ENCODE data around the gene FGD1.

FGD1 gene

GRCh38 chrX:54435121-54435520, 60.9 kb downstream of the FGD1 start:
- H3K27ac ChIP-seq (ENCODE audit: insufficient read depth, low read length, poor library complexity, severe bottlenecking), result no peak overlapping the region
- H3K36me3 ChIP-seq (ENCODE audit: control insufficient read depth, insufficient read depth, low read length), result no peaks in the 10 kb centered on the region
- H3K27me3 ChIP-seq (replicated peaks; ENCODE audit: control insufficient read depth, insufficient read depth, low read length, poor library complexity, severe bottlenecking), result no peaks in the 10 kb centered on the region
- DNase-seq, result no peak
- H3K4me1 ChIP-seq (ENCODE audit: control insufficient read depth, insufficient read depth, low read length, poor library complexity, severe bottlenecking), result no peaks in the 10 kb centered on the region
- H3K4me3 ChIP-seq (ENCODE audit: insufficient read depth, low read depth, low read length, poor library complexity, severe bottlenecking), result no peak overlapping the region
- H3K9me3 ChIP-seq (ENCODE audit: control insufficient read depth, low read length), result no peaks in the 10 kb centered on the region

- Histone ChIP-seq H3K27me3 (replicated peaks; ENCODE audit: control insufficient read depth, insufficient read depth, low read length, poor library complexity, severe bottlenecking) (no peaks in the 10 kb centered on the region), H3K9me3 (ENCODE audit: control insufficient read depth, low read length) (no peaks in the 10 kb centered on the region), H3K4me1 (ENCODE audit: control insufficient read depth, insufficient read depth, low read length, poor library complexity, severe bottlenecking) (no peaks in the 10 kb centered on the region), H3K27ac (ENCODE audit: insufficient read depth, low read length, poor library complexity, severe bottlenecking) (no peak overlapping the region), H3K36me3 (ENCODE audit: control insufficient read depth, insufficient read depth, low read length) (no peaks in the 10 kb centered on the region), H3K4me3 (ENCODE audit: insufficient read depth, low read depth, low read length, poor library complexity, severe bottlenecking) (no peak overlapping the region)
- DNase-seq, result no peak
These were observed 65.5 kb downstream of the FGD1 start for GRCh38 chrX:54430519-54430918.

- H3K27me3 ChIP-seq (replicated peaks; ENCODE audit: control insufficient read depth, insufficient read depth, low read length, poor library complexity, severe bottlenecking), result no peaks in the 10 kb centered on the region
- no peaks in the 10 kb centered on the region for H3K36me3 ChIP-seq (ENCODE audit: control insufficient read depth, insufficient read depth, low read length)
- H3K27ac ChIP-seq (ENCODE audit: insufficient read depth, low read length, poor library complexity, severe bottlenecking), result no peak overlapping the region
- DNase-seq, result no peak
- no peaks in the 10 kb centered on the region for H3K4me1 ChIP-seq (ENCODE audit: control insufficient read depth, insufficient read depth, low read length, poor library complexity, severe bottlenecking)
- no peak overlapping the region for H3K4me3 ChIP-seq (ENCODE audit: insufficient read depth, low read depth, low read length, poor library complexity, severe bottlenecking)
- no peaks in the 10 kb centered on the region for H3K9me3 ChIP-seq (ENCODE audit: control insufficient read depth, low read length)
These were observed 68.1 kb downstream of the FGD1 start for GRCh38 chrX:54427837-54428424.

GRCh38 chrX:54423161-54423888, 72.7 kb downstream of the FGD1 start:
- Histone ChIP-seq H3K4me1 (ENCODE audit: control insufficient read depth, insufficient read depth, low read length, poor library complexity, severe bottlenecking) (no peaks in the 10 kb centered on the region), H3K36me3 (ENCODE audit: control insufficient read depth, insufficient read depth, low read length) (no peaks in the 10 kb centered on the region), H3K4me3 (ENCODE audit: insufficient read depth, low read depth, low read length, poor library complexity, severe bottlenecking) (no peak overlapping the region), H3K27ac (ENCODE audit: insufficient read depth, low read length, poor library complexity, severe bottlenecking) (no peak overlapping the region), H3K27me3 (replicated peaks; ENCODE audit: control insufficient read depth, insufficient read depth, low read length, poor library complexity, severe bottlenecking) (no peaks in the 10 kb centered on the region), H3K9me3 (ENCODE audit: control insufficient read depth, low read length) (no peaks in the 10 kb centered on the region)
- no peak for DNase-seq

GRCh38 chrX:54422168-54422567, 73.9 kb downstream of the FGD1 start:
- DNase-seq, result no peak
- Histone ChIP-seq H3K9me3 (ENCODE audit: control insufficient read depth, low read length) (no peaks in the 10 kb centered on the region), H3K27ac (ENCODE audit: insufficient read depth, low read length, poor library complexity, severe bottlenecking) (no peak overlapping the region), H3K27me3 (replicated peaks; ENCODE audit: control insufficient read depth, insufficient read depth, low read length, poor library complexity, severe bottlenecking) (no peaks in the 10 kb centered on the region), H3K4me3 (ENCODE audit: insufficient read depth, low read depth, low read length, poor library complexity, severe bottlenecking) (no peak overlapping the region), H3K36me3 (ENCODE audit: control insufficient read depth, insufficient read depth, low read length) (no peaks in the 10 kb centered on the region), H3K4me1 (ENCODE audit: control insufficient read depth, insufficient read depth, low read length, poor library complexity, severe bottlenecking) (no peaks in the 10 kb centered on the region)

GRCh38 chrX:54419559-54420302, 76.3 kb downstream of the FGD1 start:
- Histone ChIP-seq H3K27me3 (replicated peaks; ENCODE audit: control insufficient read depth, insufficient read depth, low read length, poor library complexity, severe bottlenecking) (no peaks in the 10 kb centered on the region), H3K27ac (ENCODE audit: insufficient read depth, low read length, poor library complexity, severe bottlenecking) (no peak overlapping the region), H3K9me3 (ENCODE audit: control insufficient read depth, low read length) (no peaks in the 10 kb centered on the region), H3K4me3 (ENCODE audit: insufficient read depth, low read depth, low read length, poor library complexity, severe bottlenecking) (no peak overlapping the region), H3K4me1 (ENCODE audit: control insufficient read depth, insufficient read depth, low read length, poor library complexity, severe bottlenecking) (peaks cover 6% of the 10 kb centered on the region), H3K36me3 (ENCODE audit: control insufficient read depth, insufficient read depth, low read length) (no peaks in the 10 kb centered on the region)
- no peak for DNase-seq

- H3K9me3 ChIP-seq (ENCODE audit: control insufficient read depth, low read length), result no peaks in the 10 kb centered on the region
- no peaks in the 10 kb centered on the region for H3K36me3 ChIP-seq (ENCODE audit: control insufficient read depth, insufficient read depth, low read length)
- H3K27me3 ChIP-seq (replicated peaks; ENCODE audit: control insufficient read depth, insufficient read depth, low read length, poor library complexity, severe bottlenecking), result no peaks in the 10 kb centered on the region
- no peak overlapping the region for H3K4me3 ChIP-seq (ENCODE audit: insufficient read depth, low read depth, low read length, poor library complexity, severe bottlenecking)
- H3K4me1 ChIP-seq (ENCODE audit: control insufficient read depth, insufficient read depth, low read length, poor library complexity, severe bottlenecking), result peaks cover 6% of the 10 kb centered on the region
- DNase-seq, result no peak
- no peak overlapping the region for H3K27ac ChIP-seq (ENCODE audit: insufficient read depth, low read length, poor library complexity, severe bottlenecking)
These were observed 79.1 kb downstream of the FGD1 start for GRCh38 chrX:54416965-54417364.

- no peaks in the 10 kb centered on the region for H3K9me3 ChIP-seq (ENCODE audit: control insufficient read depth, low read length)
- no peaks in the 10 kb centered on the region for H3K27me3 ChIP-seq (replicated peaks; ENCODE audit: control insufficient read depth, insufficient read depth, low read length, poor library complexity, severe bottlenecking)
- peaks cover 6% of the 10 kb centered on the region for H3K4me1 ChIP-seq (ENCODE audit: control insufficient read depth, insufficient read depth, low read length, poor library complexity, severe bottlenecking)
- H3K27ac ChIP-seq (ENCODE audit: insufficient read depth, low read length, poor library complexity, severe bottlenecking), result no peak overlapping the region
- DNase-seq, result no peak
- H3K4me3 ChIP-seq (ENCODE audit: insufficient read depth, low read depth, low read length, poor library complexity, severe bottlenecking), result no peak overlapping the region
- H3K36me3 ChIP-seq (ENCODE audit: control insufficient read depth, insufficient read depth, low read length), result no peaks in the 10 kb centered on the region
These were observed 80.3 kb downstream of the FGD1 start for GRCh38 chrX:54415534-54416350.

GRCh38 chrX:54413753-54414152, 82.3 kb downstream of the FGD1 start:
- H3K27me3 ChIP-seq (replicated peaks; ENCODE audit: control insufficient read depth, insufficient read depth, low read length, poor library complexity, severe bottlenecking), result no peaks in the 10 kb centered on the region
- H3K27ac ChIP-seq (ENCODE audit: insufficient read depth, low read length, poor library complexity, severe bottlenecking), result no peak overlapping the region
- no peak for DNase-seq
- peaks cover 10% of the 10 kb centered on the region for H3K4me1 ChIP-seq (ENCODE audit: control insufficient read depth, insufficient read depth, low read length, poor library complexity, severe bottlenecking)
- H3K4me3 ChIP-seq (ENCODE audit: insufficient read depth, low read depth, low read length, poor library complexity, severe bottlenecking), result no peak overlapping the region
- no peaks in the 10 kb centered on the region for H3K36me3 ChIP-seq (ENCODE audit: control insufficient read depth, insufficient read depth, low read length)
- no peaks in the 10 kb centered on the region for H3K9me3 ChIP-seq (ENCODE audit: control insufficient read depth, low read length)

Measured in effector memory CD4-positive, alpha-beta T cell (primary cell).